Measurements from ENCODE around the gene COQ8B.

COQ8B gene

DNA sequence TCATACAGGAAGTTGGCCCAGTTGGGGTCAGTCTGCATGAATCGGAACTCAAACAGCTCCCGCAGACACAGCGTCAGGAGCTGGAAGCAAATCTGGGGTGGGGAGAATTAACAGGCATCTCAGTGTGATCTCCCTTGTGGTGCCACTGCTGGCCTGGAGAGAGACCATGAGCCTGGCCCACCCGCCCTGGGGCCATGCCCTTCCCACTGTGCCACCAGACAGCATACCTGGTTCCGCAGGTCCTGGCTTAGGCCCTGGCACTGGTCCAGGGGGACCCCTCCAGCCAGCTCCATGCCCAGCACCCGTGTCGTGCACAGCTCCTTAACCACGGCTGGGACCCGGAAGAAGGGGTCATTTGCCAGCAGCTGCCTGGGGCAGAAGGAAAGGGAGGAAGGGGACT is 16.6 kb downstream of the COQ8B start:
- H4K20me1 ChIP-seq (ENCODE audit: control insufficient read depth, insufficient read depth, low read depth, low read length): no peaks in the 10 kb centered on the region
- H3K9me2 ChIP-seq (replicated peaks; ENCODE audit: control insufficient read depth, low read length): no peaks in the 10 kb centered on the region
- H3K79me2 ChIP-seq (ENCODE audit: control insufficient read depth, low read length): no peaks in the 10 kb centered on the region
- no peak overlapping the region for H3K4me2 ChIP-seq (ENCODE audit: low read length)
- no peak overlapping the region for H3K4me3 ChIP-seq (ENCODE audit: low read length)
- H3K36me3 ChIP-seq (ENCODE audit: control insufficient read depth, low read length): peaks cover 15% of the 10 kb centered on the region
- H3K4me1 ChIP-seq (ENCODE audit: control insufficient read depth, low read length): no peaks in the 10 kb centered on the region
- no peaks in the 10 kb centered on the region for H3K27me3 ChIP-seq (ENCODE audit: control insufficient read depth, low read length)
- H3K27ac ChIP-seq (ENCODE audit: low read depth, low read length): no peak overlapping the region
- H3K9me3 ChIP-seq (ENCODE audit: control insufficient read depth, insufficient read depth, low read length): no peaks in the 10 kb centered on the region
- TF ChIP-seq, protein P1, sequence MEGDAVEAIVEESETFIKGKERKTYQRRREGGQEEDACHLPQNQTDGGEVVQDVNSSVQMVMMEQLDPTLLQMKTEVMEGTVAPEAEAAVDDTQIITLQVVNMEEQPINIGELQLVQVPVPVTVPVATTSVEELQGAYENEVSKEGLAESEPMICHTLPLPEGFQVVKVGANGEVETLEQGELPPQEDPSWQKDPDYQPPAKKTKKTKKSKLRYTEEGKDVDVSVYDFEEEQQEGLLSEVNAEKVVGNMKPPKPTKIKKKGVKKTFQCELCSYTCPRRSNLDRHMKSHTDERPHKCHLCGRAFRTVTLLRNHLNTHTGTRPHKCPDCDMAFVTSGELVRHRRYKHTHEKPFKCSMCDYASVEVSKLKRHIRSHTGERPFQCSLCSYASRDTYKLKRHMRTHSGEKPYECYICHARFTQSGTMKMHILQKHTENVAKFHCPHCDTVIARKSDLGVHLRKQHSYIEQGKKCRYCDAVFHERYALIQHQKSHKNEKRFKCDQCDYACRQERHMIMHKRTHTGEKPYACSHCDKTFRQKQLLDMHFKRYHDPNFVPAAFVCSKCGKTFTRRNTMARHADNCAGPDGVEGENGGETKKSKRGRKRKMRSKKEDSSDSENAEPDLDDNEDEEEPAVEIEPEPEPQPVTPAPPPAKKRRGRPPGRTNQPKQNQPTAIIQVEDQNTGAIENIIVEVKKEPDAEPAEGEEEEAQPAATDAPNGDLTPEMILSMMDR (IDR thresholded peaks at IDR 0.05; ENCODE audit: low read depth, low read length, poor library complexity, severe bottlenecking): no peak
- TF ChIP-seq EZH2phosphoT487 (IDR thresholded peaks at IDR 0.05; ENCODE audit: borderline replicate concordance, low read length): no peak
- H3F3A ChIP-seq (ENCODE audit: control insufficient read depth, insufficient read depth): no peaks in the 10 kb centered on the region

DNA sequence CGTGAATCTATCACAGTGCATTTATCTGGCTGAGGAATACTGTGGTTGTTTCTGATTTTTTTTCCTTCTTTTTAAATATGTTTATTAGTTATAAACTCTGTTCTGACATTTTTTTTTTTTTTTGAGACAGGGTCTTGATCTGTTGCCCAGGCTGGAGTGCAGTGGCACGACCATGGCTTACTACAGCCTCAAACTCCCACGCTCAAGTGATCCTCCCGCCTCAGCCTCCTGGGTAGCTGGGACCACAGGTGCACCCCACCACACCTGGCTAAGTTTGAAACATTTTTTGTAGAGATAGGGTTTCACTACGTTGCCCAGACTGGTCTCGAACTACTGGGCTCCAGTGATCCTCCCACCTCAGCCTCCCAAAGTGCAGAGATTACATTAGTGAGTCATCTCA is 19.7 kb downstream of the COQ8B start:
- H3K9me2 ChIP-seq (replicated peaks; ENCODE audit: control insufficient read depth, low read length): no peaks in the 10 kb centered on the region
- no peaks in the 10 kb centered on the region for H3K4me1 ChIP-seq (ENCODE audit: control insufficient read depth, low read length)
- no peak overlapping the region for H3K4me2 ChIP-seq (ENCODE audit: low read length)
- no peak for TF ChIP-seq EZH2phosphoT487 (IDR thresholded peaks at IDR 0.05; ENCODE audit: borderline replicate concordance, low read length)
- TF ChIP-seq, protein P1 (IDR thresholded peaks at IDR 0.05; ENCODE audit: low read depth, low read length, poor library complexity, severe bottlenecking): no peak
- 0 out of 2 replicates have a peak, but pooled peaks cover 3% of the 10 kb centered on the region for H4K20me1 ChIP-seq (ENCODE audit: control insufficient read depth, insufficient read depth, low read depth, low read length)
- peaks cover 4% of the 10 kb centered on the region; the same call in 1 of the 2 replicates for H3K36me3 ChIP-seq (ENCODE audit: control insufficient read depth, low read length)
- no peak overlapping the region for H3K4me3 ChIP-seq (ENCODE audit: low read length)
- no peaks in the 10 kb centered on the region for H3K9me3 ChIP-seq (ENCODE audit: control insufficient read depth, insufficient read depth, low read length)
- no peaks in the 10 kb centered on the region for H3K79me2 ChIP-seq (ENCODE audit: control insufficient read depth, low read length)
- H3F3A ChIP-seq (ENCODE audit: control insufficient read depth, insufficient read depth): no peaks in the 10 kb centered on the region
- no peaks in the 10 kb centered on the region for H3K27me3 ChIP-seq (ENCODE audit: control insufficient read depth, low read length)
- H3K27ac ChIP-seq (ENCODE audit: low read depth, low read length): no peak overlapping the region

DNA sequence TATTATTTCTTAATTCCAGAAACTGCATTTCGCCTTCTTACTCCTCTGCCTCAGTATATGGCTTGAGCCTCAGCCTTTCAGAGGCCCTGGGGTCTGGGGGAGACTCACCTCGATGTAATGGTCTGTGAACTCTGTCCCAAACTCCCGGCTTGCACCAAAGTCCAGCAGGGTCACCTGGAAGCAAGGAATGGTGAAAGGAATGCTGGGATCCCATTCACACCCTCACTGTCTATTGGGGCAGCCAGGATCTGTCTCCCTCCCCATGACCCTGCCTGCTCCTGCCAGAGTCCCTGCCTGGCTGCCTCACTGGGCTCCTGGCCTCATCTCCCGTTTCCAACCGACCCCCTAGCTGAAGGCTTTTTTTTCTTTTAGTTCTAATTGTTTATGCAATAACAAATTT is 20.8 kb downstream of the COQ8B start:
- Histone ChIP-seq H3K27me3 (ENCODE audit: control insufficient read depth, low read length) (no peaks in the 10 kb centered on the region), H4K20me1 (ENCODE audit: control insufficient read depth, insufficient read depth, low read depth, low read length) (0 out of 2 replicates have a peak, but pooled peaks cover 3% of the 10 kb centered on the region), H3K4me3 (ENCODE audit: low read length) (no peak overlapping the region), H3K4me1 (ENCODE audit: control insufficient read depth, low read length) (peaks cover 7% of the 10 kb centered on the region), H3F3A (ENCODE audit: control insufficient read depth, insufficient read depth) (no peaks in the 10 kb centered on the region), H3K9me3 (ENCODE audit: control insufficient read depth, insufficient read depth, low read length) (no peaks in the 10 kb centered on the region), H3K4me2 (ENCODE audit: low read length) (no peak overlapping the region), H3K9me2 (replicated peaks; ENCODE audit: control insufficient read depth, low read length) (no peaks in the 10 kb centered on the region), H3K79me2 (ENCODE audit: control insufficient read depth, low read length) (no peaks in the 10 kb centered on the region), H3K27ac (ENCODE audit: low read depth, low read length) (no peak overlapping the region), H3K36me3 (ENCODE audit: control insufficient read depth, low read length) (no peaks in the 10 kb centered on the region)
- no peak for TF ChIP-seq EZH2phosphoT487 (IDR thresholded peaks at IDR 0.05; ENCODE audit: borderline replicate concordance, low read length)
- TF ChIP-seq, protein P1 (IDR thresholded peaks at IDR 0.05; ENCODE audit: low read depth, low read length, poor library complexity, severe bottlenecking): no peak

Data from DOHH2 (cell line).